Coronary artery (tissue), 2 donors: Measurements from ENCODE around the gene CCND1.
A peak's percentile ranks its signal among the peaks of the same experiment; 100 is the strongest.

Experiments used
- DNase-seq: peaks from one replicate; pipeline ENCODE4 v3.0.0-alpha.2; 2017; ENCODE audit warnings: low spot score
- H3K27ac ChIP-seq, 2 donors: fragments of 200-600 bp; sonication (generic); one replicate each; pipeline ENCODE4 v1.5.1; 2016 to 2019
- H3K4me3 ChIP-seq: fragments of 200-600 bp; sonication (generic); 2 replicates; pipeline ENCODE4 v1.5.1; 2016; ENCODE audit warnings: mild to moderate bottlenecking, moderate library complexity
- CTCF ChIP-seq: fragments of 200-600 bp; sonication (generic); IDR thresholded peaks from one replicate; pipeline ENCODE4 v1.5.1; 2019; ENCODE audit warnings: antibody characterized with exemption

The CCND1 gene

GRCh38 chr11:69609351-69609750 lies 31.6 kb upstream of the CCND1 start:
- Histone ChIP-seq H3K27ac (no peak overlapping the region), H3K4me3 (no peak overlapping the region)
- no peak for DNase-seq
- TF ChIP-seq CTCF, result no peak

- Histone ChIP-seq H3K27ac (no peak overlapping the region), H3K4me3 (no peak overlapping the region)
- no peak for TF ChIP-seq CTCF
- DNase-seq, result peak; percentile 36
These were observed 29.1 kb upstream of the CCND1 start for GRCh38 chr11:69611548-69612526.

GRCh38 chr11:69613594-69613993 lies 27.4 kb upstream of the CCND1 start:
- H3K27ac ChIP-seq, result no peak overlapping the region
- no peak overlapping the region for H3K4me3 ChIP-seq
- DNase-seq, result no peak
- TF ChIP-seq CTCF, result no peak

GRCh38 chr11:69614085-69614484 lies 26.9 kb upstream of the CCND1 start:
- Histone ChIP-seq H3K4me3 (no peak overlapping the region), H3K27ac (no peak overlapping the region)
- TF ChIP-seq CTCF, result no peak
- DNase-seq, result no peak

- TF ChIP-seq CTCF, result no peak
- Histone ChIP-seq H3K4me3 (no peak overlapping the region), H3K27ac (no peak overlapping the region)
- no peak for DNase-seq
These were observed 25.2 kb upstream of the CCND1 start for GRCh38 chr11:69615545-69616278.

- no peak overlapping the region for H3K4me3 ChIP-seq
- no peak for DNase-seq
- no peak for TF ChIP-seq CTCF
These were observed 23.7 kb upstream of the CCND1 start for GRCh38 chr11:69617220-69617619.

More at GRCh38 chr11:69617220-69617619, 23.7 kb upstream of the CCND1 start:
- no peak overlapping the region for H3K27ac ChIP-seq
